Activated CD4-positive, alpha-beta T cell treated with anti-CD3 and anti-CD28 coated beads for 1 hour (primary cell): ENCODE data around the gene P2RY12.

Experiments
- DNase-seq: peaks from one replicate; pipeline ENCODE4 v3.0.0-alpha.2; 2020

Gene P2RY12

GRCh38 chr3:151384741-151385174, at the start of gene P2RY12:
P2RY12 (minus strand) TSS chr3:151384753; CDS start chr3:151338845, 45,908 bp downstream.
- DNase-seq, result no peak

DNA sequence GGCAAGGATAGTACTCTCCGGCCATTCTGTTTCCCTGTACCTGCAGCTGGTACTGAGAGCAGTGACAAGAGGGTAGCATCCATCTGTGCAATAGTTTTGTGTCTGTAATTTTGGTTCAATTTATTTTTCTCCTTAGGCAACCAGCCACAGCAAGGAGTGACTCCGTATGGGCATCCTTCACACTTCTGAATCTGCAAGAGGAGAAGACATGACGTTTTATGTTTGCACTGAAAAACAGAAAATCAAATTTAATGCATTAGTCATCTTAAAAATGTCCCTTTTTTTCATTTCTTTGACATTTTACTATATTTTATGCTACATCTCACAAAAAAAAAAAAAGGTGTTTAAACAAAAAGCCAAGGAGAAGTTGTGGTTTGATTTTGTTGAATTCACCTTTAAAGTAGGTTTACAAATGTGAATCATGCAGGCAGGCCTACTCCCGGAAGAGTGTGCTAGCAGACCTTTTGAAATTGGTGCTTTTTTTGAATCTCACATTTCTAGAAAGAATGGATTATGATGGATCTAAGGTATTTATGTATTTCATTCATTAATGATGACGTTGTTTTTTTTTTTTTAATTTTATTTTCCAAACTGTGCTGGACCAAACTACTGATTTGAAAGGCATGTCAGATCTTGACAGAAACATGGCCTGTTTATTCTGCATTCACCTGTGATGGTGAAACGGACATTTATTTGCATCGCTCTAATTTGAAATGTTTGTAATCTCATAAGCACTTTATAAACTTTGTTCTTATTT, 48.2 kb upstream of the P2RY12 start:
- DNase-seq, result no peak

DNA sequence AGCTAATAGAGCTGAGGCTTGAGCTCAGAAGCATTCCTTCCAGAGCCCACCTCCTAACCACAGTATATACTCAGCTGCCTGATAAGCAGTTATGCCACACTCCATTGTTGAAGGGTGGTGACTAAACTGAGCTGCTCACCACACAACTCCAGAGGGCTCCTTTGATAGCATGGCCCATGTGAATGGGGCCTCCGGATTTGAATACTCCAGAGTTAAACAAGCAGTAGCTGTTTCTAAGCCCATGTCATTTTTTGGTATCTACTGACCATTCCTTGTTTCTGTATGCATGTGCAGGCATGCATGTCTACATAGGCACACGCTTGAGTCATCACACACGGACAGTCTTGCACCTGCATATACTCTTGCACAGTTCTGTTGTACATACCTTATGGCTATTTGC, 47.4 kb upstream of the P2RY12 start:
- DNase-seq, result no peak

DNA sequence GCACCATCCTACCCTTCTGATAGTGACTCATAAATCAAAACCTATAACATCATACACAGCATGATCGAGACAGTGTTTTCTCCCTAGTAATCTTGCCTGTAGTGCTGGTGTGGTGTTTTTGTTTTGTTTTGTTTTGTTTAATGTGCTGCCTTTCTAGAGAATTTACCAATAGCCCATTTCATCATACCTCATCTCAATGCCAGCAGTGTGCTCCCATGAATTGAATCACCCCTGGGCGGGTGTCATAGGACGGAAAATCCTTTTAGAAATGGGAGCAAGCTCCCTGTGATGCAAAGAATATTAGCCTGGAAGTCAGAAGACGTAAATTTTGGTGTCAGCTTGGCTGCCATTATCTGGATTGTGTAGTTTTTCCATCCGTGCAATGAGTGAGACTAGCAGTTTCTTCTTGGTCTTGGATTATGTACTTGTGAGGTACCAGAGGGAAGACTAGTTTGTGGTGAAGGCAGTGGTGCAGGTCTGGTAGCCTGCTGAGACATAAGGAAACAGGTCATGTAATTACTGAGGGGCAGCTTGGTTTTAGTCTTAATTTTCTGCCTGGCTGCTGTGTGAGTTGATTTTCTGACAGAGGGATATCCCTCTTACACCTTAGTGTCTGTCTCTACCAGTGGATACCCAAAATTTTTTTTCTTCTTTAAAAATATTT, 46.4 kb upstream of the P2RY12 start:
- DNase-seq, result no peak

GRCh38 chr3:151428386-151428785, 43.8 kb upstream of the P2RY12 start:
- no peak for DNase-seq

GRCh38 chr3:151426341-151426657, 41.7 kb upstream of the P2RY12 start:
- DNase-seq, result no peak

DNA sequence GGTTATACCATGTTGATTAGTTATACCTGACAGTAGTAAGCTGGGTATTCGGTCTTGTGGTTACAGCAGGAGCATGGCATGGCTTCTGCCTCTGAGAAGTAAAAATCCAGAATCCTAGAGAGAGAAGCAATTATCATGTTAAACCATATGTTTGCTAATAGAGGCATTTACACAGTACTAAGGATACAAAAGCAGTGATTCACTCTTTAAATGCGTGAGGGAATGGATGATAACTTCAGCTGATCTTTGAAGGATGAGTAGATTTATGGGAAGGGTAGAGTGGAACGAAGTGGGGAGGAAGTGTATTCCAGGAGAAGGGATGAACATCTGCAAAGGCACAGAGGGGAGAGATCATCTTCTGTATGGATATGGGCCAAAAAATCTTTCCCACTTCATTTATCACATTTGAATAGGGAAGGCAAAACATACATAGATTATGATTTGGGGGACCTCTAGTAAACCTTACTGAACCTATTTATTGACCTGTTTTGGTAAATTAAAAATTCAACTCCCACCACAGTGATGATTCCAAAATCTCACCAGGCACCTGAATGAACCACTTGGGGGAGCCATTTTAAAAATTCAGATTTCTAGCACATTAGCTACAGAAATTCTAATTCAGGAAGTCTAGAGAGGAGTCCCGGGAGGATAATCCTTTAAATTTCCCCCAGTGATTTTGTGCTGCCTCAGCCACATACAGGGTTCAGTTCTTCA, 41.2 kb upstream of the P2RY12 start:
- DNase-seq, result no peak

DNA sequence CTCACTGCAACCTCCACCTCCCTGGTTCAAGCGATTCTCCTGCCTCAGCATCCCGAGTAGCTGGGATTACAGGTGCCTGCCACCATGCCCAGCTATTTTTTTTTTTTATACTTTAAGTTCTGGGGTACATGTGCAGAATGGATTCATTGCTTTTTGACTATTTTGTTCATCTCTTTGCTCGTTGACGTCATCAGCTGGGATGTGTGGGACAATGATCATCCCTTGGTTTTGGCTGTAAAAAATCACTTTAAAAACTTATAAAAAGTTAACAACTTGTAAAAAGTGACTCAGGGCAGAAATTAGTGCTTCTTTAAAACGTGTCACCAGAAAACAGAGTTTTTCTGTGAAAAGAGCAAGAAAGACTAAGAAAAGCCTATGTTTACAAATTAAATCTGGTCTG, 38.5 kb upstream of the P2RY12 start:
- DNase-seq, result no peak

DNA sequence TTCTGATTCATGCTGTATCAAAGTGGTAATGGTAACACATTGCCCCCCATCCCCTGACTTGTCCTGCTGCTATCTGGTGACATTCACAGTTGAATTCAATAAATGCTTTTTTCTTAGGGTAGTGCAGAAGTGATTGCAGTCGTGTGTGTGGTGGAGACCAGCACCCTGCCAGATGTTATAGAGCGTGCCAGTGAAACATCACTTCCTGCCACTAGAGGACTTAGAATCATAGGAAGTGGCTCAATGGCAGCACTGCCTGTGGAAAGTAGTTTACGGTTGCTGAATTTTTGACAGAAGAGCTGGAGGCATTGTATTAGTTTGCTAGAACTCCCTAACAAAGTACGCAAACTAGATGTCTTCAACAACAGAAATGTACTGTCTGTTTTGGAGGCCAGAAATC, 37.4 kb upstream of the P2RY12 start:
- DNase-seq, result no peak

DNA sequence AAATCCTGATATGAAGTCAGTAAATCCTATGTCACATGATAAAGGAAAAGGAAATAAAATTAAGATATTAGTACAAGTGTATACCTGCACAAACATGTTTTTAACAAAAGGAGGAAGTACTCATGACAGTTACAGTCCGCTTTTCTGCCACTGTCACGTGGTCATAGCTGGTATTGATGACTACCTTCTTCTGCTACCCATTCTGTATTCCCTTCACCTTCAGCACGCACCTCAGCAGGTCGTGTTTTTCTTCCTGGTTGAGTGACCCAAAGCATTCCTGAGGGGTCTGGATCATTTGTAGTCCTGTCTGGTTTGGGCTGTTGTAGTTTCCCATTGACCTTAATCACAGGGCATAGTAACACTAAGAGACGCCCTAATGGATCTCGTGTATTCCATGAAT, 35.3 kb upstream of the P2RY12 start:
- DNase-seq, result no peak

DNA sequence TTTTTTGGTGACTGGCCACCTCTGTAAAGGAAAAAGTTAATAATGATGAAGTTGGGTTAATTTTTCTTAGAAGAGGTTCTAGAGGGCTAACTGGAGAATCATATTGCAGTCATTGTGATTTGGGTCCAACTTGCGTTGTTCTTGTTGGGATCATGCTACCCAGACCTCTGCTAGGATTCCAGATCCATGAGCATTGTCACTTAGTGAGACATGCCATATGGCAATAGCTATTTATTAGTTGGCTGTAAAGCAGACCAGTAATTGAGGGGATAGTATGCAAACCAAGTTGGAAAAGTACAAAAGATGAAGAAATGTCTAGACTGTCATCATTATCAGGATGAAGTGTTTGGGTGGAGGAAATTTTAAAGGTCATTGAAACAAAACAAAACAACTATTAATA, 30.7 kb upstream of the P2RY12 start:
- DNase-seq, result no peak

DNA sequence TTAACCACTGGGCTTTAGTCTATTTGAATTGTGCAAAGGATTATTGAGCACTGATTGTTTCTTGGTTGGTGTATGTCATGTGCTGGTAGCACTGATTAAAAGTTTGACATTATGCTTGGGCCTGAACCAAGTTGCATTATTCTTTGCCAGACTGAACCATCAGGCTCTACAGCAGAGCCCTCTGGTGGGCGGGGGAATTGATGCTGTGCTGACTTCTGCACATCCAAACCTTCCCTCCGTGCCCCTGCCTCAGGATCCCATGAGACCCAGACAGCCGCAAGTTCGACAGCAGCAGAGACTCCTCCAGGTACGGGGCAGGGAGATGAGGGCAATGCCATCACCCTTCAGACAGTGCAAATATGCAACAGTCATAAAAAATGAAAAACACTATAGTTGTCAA, 28.4 kb upstream of the P2RY12 start:
- DNase-seq, result no peak

DNA sequence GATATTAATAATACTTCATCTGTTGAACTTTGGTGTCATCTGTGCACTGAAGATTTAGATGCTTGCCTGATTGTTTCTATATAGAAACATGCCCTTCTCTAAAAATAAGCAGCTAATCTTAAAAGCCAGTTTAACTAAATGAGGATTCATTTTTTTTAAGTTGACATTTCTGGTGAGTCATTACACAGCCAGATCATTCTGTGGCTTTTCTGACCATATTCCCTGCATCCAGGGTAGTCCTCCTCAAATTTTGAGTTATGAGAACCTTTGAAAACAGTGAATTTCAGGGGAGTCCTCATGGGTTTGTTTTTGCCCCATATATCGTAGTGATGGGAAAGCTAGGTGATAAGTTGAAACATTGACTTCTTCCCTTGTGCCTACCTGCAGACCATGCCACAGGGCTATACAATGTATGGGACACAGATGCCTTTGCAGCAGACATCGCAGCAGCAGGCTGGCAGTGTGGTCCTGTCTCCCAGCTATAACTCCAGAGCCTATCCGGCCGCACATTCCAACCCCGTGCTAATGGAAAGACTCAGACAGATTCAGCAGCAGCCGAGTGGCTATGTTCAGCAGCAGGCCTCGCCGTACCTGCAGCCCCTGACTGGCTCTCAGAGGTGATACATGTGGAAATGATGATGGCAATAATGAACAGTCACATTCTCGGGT, 26.5 kb upstream of the P2RY12 start:
- DNase-seq, result no peak

DNA sequence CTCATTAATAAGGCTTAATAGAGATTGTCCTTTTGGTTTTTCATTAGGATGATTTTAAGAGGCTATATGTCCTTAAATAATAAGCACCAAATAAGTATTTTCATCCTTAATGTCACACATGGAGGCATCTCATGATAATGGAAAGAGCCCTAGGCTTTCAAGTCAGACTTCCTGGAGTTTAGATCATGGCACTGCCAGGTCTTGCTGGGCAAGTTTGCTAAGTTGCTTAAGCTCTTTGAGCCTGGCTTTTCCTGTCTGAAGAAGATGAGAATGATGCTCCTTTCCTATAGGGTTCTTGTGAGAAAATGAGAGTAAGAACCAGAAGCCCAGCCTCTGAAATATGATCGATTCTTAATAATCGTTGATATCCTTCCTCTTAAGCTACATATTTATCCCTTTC, 23.4 kb upstream of the P2RY12 start:
- no peak for DNase-seq

GRCh38 chr3:151404316-151404715, 19.8 kb upstream of the P2RY12 start:
- no peak for DNase-seq

DNA sequence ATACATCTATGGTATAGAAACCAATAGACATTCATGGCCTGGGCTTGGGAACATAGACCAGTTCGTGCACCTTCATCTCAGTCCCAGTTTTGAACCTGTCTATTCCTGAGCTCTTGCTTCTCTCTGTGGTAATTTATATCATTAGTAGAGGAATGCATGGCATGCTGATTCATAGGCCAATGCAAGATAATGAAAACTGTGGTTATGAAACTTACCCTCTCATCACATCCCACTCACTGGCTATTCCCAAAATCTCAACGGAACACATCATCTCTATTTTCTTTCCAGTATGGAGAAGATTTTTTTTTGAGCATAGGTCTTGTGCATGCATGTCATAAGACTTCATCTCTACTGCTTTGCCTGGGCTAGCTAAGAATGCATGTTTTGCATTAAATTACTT, 18.7 kb upstream of the P2RY12 start:
- no peak for DNase-seq

GRCh38 chr3:151402349-151402748, 17.8 kb upstream of the P2RY12 start:
- DNase-seq, result no peak

GRCh38 chr3:151400341-151400740, 15.8 kb upstream of the P2RY12 start:
- no peak for DNase-seq

DNA sequence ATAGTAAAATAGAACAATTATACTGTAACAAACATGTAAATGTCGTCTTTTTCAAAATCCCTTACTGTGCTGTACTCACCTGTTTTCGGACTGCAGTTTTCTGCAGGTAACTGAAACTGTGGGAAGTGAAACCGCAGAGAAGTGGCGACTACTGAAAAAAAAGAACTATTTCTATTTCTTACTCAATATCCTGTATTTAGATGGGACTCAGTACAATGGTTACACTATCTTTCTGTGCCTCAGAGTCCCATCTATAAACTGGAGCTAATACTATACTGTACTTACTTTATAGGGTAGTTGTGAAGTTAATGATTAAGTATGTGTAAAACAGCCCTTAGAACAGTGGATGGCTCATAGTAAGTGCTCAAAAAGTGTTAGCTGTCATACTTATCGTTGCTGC, 14.3 kb upstream of the P2RY12 start:
- DNase-seq, result no peak

DNA sequence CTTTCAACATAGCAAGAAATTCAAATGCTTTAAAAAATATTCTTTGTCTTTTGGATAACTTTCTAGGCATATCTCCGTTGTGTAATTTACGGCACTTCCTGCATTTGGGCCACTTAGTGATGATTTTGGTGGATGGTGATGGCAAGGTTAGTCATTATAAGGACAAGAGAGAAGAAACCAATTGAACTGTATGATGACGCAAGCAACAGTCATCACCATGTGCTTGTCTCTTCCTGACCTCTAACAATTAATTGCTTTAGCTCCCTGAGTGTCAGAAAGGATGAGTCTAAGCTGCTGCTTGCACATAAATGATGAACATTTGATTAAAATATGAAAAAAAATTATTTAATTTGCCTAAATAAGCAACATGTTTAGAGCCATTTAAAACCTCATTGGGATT, 11.3 kb upstream of the P2RY12 start:
- no peak for DNase-seq

GRCh38 chr3:151394611-151395010, 10.1 kb upstream of the P2RY12 start:
- no peak for DNase-seq

DNA sequence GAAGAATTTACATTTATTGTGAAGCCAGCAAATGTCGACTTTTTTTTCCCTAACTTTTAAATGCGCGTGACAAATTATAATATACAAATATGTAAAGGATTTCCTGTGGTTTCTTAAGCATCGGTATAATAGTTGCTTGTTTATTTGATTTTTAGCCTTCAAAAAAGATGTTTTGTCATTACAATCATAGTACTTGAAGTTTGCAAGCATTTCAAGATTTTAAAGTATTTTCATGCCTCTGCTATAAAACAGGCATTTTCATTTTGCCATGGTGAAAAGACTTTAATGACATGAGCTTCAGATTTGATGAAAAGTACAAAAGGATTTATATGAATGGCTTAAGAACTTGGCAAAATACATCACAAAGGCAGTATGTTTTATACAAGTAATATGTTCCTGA, 9.4 kb upstream of the P2RY12 start:
- no peak for DNase-seq

GRCh38 chr3:151393146-151393830, 8.7 kb upstream of the P2RY12 start:
- no peak for DNase-seq
